BLaER1 (cell line): ENCODE data around the gene PATJ.

Source experiments
- H3K27ac ChIP-seq: shearing (Covaris generic); formaldehyde crosslinking; 2 replicates; pipeline ENCODE4 v1.8.1; 2022
- H3K27me3 ChIP-seq: shearing (Covaris generic); formaldehyde crosslinking; 2 replicates; pipeline ENCODE4 v1.8.1; 2022
- H3K36me3 ChIP-seq: shearing (Covaris generic); formaldehyde crosslinking; 2 replicates; pipeline ENCODE4 v1.8.1; 2022
- H3K4me1 ChIP-seq: shearing (Covaris generic); formaldehyde crosslinking; 2 replicates; pipeline ENCODE4 v1.8.1; 2022
- H3K4me2 ChIP-seq: shearing (Covaris generic); formaldehyde crosslinking; 2 replicates; pipeline ENCODE4 v1.8.1; 2022
- H3K4me3 ChIP-seq: shearing (Covaris generic); formaldehyde crosslinking; 2 replicates; pipeline ENCODE4 v1.8.1; 2022
- H3K9ac ChIP-seq: shearing (Covaris generic); formaldehyde crosslinking; 2 replicates; pipeline ENCODE4 v1.8.1; 2022
- H3K9me3 ChIP-seq: shearing (Covaris generic); formaldehyde crosslinking; 2 replicates; pipeline ENCODE4 v1.8.1; 2022
- H4K20me1 ChIP-seq: shearing (Covaris generic); formaldehyde crosslinking; 2 replicates; pipeline ENCODE4 v1.8.1; 2022
- Cebpa-rat ChIP-seq: shearing (Covaris generic); IDR thresholded peaks from 2 replicates; pipeline ENCODE4 v1.8.1; 2022

Gene PATJ

GRCh38 chr1:61979729-61980128 lies 237.4 kb downstream of the PATJ start:
- Histone ChIP-seq H3K4me1 (no peaks in the 10 kb centered on the region), H4K20me1 (no peaks in the 10 kb centered on the region), H3K36me3 (no peaks in the 10 kb centered on the region), H3K9ac (no peak overlapping the region), H3K4me2 (no peak overlapping the region), H3K4me3 (no peak overlapping the region), H3K27me3 (no peaks in the 10 kb centered on the region), H3K27ac (no peak overlapping the region), H3K9me3 (no peaks in the 10 kb centered on the region)
- TF ChIP-seq Cebpa-rat = no peak

- Histone ChIP-seq H3K4me3 (no peak overlapping the region), H3K36me3 (no peaks in the 10 kb centered on the region), H3K27ac (no peak overlapping the region), H3K27me3 (no peaks in the 10 kb centered on the region), H3K4me2 (no peak overlapping the region), H3K9me3 (no peaks in the 10 kb centered on the region), H3K9ac (no peak overlapping the region), H3K4me1 (no peaks in the 10 kb centered on the region), H4K20me1 (no peaks in the 10 kb centered on the region)
- no peak for TF ChIP-seq Cebpa-rat
Measured at GRCh38 chr1:61980561-61980960, 238.3 kb downstream of the PATJ start.

DNA sequence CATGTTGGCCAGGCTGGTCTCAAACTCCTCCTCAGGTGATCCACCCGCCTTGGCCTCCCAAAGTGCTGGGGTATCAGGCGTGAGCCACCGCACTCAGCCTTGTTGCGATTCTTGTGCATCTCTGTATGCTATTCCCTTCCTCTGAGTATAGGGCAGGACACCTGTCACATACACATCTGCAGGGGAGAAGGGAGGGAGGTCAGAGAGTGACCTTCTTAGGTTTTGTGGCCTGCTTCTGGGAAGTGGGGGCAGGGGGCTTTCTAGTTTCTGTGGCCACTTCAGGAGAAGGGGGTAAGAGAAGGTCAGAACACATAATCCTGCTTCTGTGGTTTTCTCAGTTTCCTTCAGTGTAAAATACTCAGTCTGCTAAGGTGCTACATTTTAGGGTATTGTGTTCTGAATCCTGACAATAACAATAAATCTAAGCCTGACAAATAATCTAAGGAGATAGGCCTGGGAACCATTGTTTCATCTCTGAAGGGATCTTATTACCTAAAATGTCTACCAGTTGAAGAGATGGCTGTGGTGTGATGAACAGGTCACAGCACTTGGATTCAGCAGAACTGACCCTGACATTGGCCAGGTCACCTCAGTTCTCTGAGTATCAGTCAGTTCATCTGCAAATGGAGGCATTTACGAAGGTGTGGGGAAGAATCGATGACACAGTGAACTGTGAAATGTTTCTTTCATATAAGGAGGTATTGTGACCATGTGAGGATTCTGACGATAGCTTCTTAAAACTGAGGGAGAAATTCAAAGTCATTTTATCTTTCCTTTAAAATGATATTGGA lies 239.8 kb downstream of the PATJ start:
- no peak overlapping the region for H3K4me2 ChIP-seq
- no peak overlapping the region for H3K27ac ChIP-seq
- H4K20me1 ChIP-seq = no peaks in the 10 kb centered on the region
- no peaks in the 10 kb centered on the region for H3K36me3 ChIP-seq
- no peak overlapping the region for H3K4me3 ChIP-seq
- no peaks in the 10 kb centered on the region for H3K27me3 ChIP-seq
- H3K4me1 ChIP-seq = no peaks in the 10 kb centered on the region
- no peaks in the 10 kb centered on the region for H3K9me3 ChIP-seq
- no peak for TF ChIP-seq Cebpa-rat
- no peak overlapping the region for H3K9ac ChIP-seq

GRCh38 chr1:61983236-61983635 lies 241.0 kb downstream of the PATJ start:
- no peak for TF ChIP-seq Cebpa-rat
- no peaks in the 10 kb centered on the region for H3K9me3 ChIP-seq
- H3K27ac ChIP-seq = no peak overlapping the region
- no peaks in the 10 kb centered on the region for H4K20me1 ChIP-seq
- no peaks in the 10 kb centered on the region for H3K36me3 ChIP-seq
- H3K4me1 ChIP-seq = no peaks in the 10 kb centered on the region
- H3K27me3 ChIP-seq = no peaks in the 10 kb centered on the region
- no peak overlapping the region for H3K4me3 ChIP-seq
- H3K9ac ChIP-seq = no peak overlapping the region
- no peak overlapping the region for H3K4me2 ChIP-seq

DNA sequence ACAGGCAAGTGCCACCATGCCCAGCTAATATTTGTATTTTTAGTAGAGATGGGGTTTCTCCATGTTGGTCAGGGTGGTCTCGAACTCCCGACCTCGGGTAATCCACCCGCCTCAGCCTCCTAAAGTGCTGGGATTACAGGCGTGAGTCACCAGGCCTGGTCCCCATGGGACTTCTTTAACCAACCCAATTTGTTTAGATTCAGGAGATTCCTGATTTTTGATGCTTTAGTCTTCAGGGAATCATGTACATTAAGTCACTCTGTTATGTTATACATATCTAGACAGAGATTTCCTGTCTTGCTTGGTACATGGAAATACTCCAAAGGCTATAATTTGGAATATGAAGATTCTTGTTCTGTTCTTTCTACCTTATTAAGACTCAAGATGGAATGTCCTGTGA lies 250.0 kb downstream of the PATJ start:
- Histone ChIP-seq H3K9me3 (no peaks in the 10 kb centered on the region), H3K27me3 (no peaks in the 10 kb centered on the region), H3K27ac (no peak overlapping the region), H3K4me1 (no peaks in the 10 kb centered on the region), H3K9ac (no peak overlapping the region), H3K4me3 (no peak overlapping the region), H3K36me3 (no peaks in the 10 kb centered on the region), H4K20me1 (no peaks in the 10 kb centered on the region), H3K4me2 (no peak overlapping the region)
- no peak for TF ChIP-seq Cebpa-rat

DNA sequence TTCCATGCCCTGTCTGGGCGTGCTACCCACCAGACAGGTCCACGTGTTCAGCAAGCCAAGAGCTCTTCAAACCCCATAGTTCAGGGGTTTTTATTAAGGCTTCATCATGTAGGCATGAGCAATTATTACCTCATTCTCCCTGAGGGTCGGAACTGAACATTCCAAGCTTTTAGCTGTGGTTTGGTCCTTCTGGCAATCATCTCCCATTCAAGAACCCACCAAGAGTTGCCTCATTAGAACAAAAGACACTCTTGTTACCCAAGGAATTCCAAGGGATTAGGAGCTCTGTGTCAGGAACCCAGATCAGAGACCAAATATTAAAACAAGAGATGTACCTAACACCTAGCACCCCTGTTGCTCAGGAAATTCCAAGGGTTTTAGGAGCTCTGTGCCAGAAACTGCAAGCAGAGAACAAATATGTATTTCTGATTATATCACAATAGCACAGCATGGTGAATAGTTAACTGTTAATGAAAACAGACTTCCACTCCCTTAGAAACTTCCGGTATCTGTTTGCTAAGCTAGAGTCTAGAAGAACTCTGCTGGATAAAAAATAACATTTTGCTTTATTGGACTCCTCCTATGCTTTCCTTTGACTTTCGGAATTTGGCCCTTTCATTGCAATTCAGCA lies 251.2 kb downstream of the PATJ start:
- TF ChIP-seq Cebpa-rat = no peak
- H3K36me3 ChIP-seq = no peaks in the 10 kb centered on the region
- no peaks in the 10 kb centered on the region for H3K27me3 ChIP-seq
- no peaks in the 10 kb centered on the region for H4K20me1 ChIP-seq
- no peaks in the 10 kb centered on the region for H3K9me3 ChIP-seq
- no peak overlapping the region for H3K4me3 ChIP-seq
- H3K27ac ChIP-seq = no peak overlapping the region
- H3K4me1 ChIP-seq = no peaks in the 10 kb centered on the region
- no peak overlapping the region for H3K9ac ChIP-seq
- no peak overlapping the region for H3K4me2 ChIP-seq

GRCh38 chr1:61995641-61996040 lies 253.4 kb downstream of the PATJ start:
- no peaks in the 10 kb centered on the region for H4K20me1 ChIP-seq
- no peak for TF ChIP-seq Cebpa-rat

DNA sequence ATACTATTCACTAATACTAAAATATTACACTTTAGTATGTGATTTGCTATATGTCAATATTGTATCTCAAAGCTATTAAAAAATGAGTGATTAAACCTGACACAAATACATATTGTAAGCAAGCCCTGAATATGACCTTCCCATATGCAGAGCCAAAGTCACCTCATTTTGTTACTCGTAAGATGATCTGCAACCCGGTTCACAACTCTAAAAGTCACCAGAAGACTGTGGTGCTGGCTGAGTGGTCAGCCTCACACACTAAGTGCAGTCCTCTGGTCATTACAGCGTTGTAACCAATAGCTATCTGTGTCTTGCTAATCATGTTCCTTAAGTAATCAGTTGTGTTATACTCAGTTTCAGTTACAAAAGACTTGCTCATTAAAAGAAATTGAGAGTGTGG lies 254.8 kb downstream of the PATJ start:
- Histone ChIP-seq H3K4me1 (no peaks in the 10 kb centered on the region), H3K27me3 (no peaks in the 10 kb centered on the region), H3K4me3 (no peak overlapping the region), H3K36me3 (no peaks in the 10 kb centered on the region), H3K27ac (no peak overlapping the region), H3K9me3 (no peaks in the 10 kb centered on the region), H4K20me1 (no peaks in the 10 kb centered on the region), H3K4me2 (no peak overlapping the region), H3K9ac (no peak overlapping the region)
- TF ChIP-seq Cebpa-rat = no peak

More at GRCh38 chr1:61995641-61996040, 253.4 kb downstream of the PATJ start:
- Histone ChIP-seq H3K9ac (no peak overlapping the region), H3K4me2 (no peak overlapping the region), H3K27ac (no peak overlapping the region), H3K36me3 (no peaks in the 10 kb centered on the region), H3K4me3 (no peak overlapping the region), H3K4me1 (no peaks in the 10 kb centered on the region), H3K27me3 (no peaks in the 10 kb centered on the region), H3K9me3 (no peaks in the 10 kb centered on the region)

- no peak overlapping the region for H3K27ac ChIP-seq
- H3K4me3 ChIP-seq = no peak overlapping the region
- no peaks in the 10 kb centered on the region for H3K27me3 ChIP-seq
- no peaks in the 10 kb centered on the region for H3K9me3 ChIP-seq
- H3K36me3 ChIP-seq = no peaks in the 10 kb centered on the region
- no peak overlapping the region for H3K4me2 ChIP-seq
- no peak overlapping the region for H3K9ac ChIP-seq
- no peaks in the 10 kb centered on the region for H4K20me1 ChIP-seq
- TF ChIP-seq Cebpa-rat = no peak
- no peaks in the 10 kb centered on the region for H3K4me1 ChIP-seq
Measured at GRCh38 chr1:62003777-62004176, 261.5 kb downstream of the PATJ start.

GRCh38 chr1:62006690-62007089 lies 264.4 kb downstream of the PATJ start:
- H4K20me1 ChIP-seq = no peaks in the 10 kb centered on the region
- no peak overlapping the region for H3K4me3 ChIP-seq
- H3K36me3 ChIP-seq = no peaks in the 10 kb centered on the region
- no peak overlapping the region for H3K9ac ChIP-seq
- H3K4me2 ChIP-seq = no peak overlapping the region
- no peaks in the 10 kb centered on the region for H3K4me1 ChIP-seq
- H3K27me3 ChIP-seq = no peaks in the 10 kb centered on the region
- H3K27ac ChIP-seq = no peak overlapping the region
- TF ChIP-seq Cebpa-rat = no peak
- H3K9me3 ChIP-seq = no peaks in the 10 kb centered on the region
